Measurements from ENCODE around the gene RSPH6A.
A peak's percentile ranks its signal among the peaks of the same experiment; 100 is the strongest.

Gene RSPH6A

GRCh38 chr19:45779231-45780145 is 35.6 kb downstream of the RSPH6A start:
- DNase-seq = peak; percentile 87

- no peak for DNase-seq
Measured at GRCh38 chr19:45778010-45778661, 37.0 kb downstream of the RSPH6A start.

- DNase-seq = no peak
Measured at GRCh38 chr19:45777395-45777961, 37.6 kb downstream of the RSPH6A start.

- no peak for DNase-seq
Measured at GRCh38 chr19:45774765-45775164, 40.3 kb downstream of the RSPH6A start.

- DNase-seq = no peak
Measured at GRCh38 chr19:45773384-45773783, 41.7 kb downstream of the RSPH6A start.

GRCh38 chr19:45772912-45773311 is 42.2 kb downstream of the RSPH6A start:
- no peak for DNase-seq

- no peak for DNase-seq
Measured at GRCh38 chr19:45772130-45772840, 42.8 kb downstream of the RSPH6A start.

GRCh38 chr19:45771311-45771933 is 43.7 kb downstream of the RSPH6A start:
- no peak for DNase-seq

- peak; percentile 90 for DNase-seq
Measured at GRCh38 chr19:45770192-45771101, 44.7 kb downstream of the RSPH6A start.

GRCh38 chr19:45769821-45770191 is 45.3 kb downstream of the RSPH6A start:
- peak; percentile 50 for DNase-seq

GRCh38 chr19:45768984-45769782 is 45.9 kb downstream of the RSPH6A start, which contains the start of gene SIX5:
Gene SIX5 (minus strand): TSS chr19:45769252. CDS start chr19:45768844, 408 bp downstream.
- peak; percentile 94 for DNase-seq

GRCh38 chr19:45768655-45768983 is 46.5 kb downstream of the RSPH6A start:
- peak; percentile 45 for DNase-seq

- DNase-seq = no peak
Measured at GRCh38 chr19:45767881-45768654, 47.0 kb downstream of the RSPH6A start.

GRCh38 chr19:45767410-45767880 is 47.7 kb downstream of the RSPH6A start:
- DNase-seq = no peak

GRCh38 chr19:45766869-45767346 is 48.2 kb downstream of the RSPH6A start:
- DNase-seq = no peak

GRCh38 chr19:45766296-45766868 is 48.7 kb downstream of the RSPH6A start:
- no peak for DNase-seq

- DNase-seq = no peak
Measured at GRCh38 chr19:45765702-45766295, 49.3 kb downstream of the RSPH6A start.

- DNase-seq = no peak
Measured at GRCh38 chr19:45764945-45765701, 50.0 kb downstream of the RSPH6A start.

All from stimulated activated CD4-positive, alpha-beta T cell treated with anti-CD3 and anti-CD28 coated beads, Interleukin-4, amount 100 ng/mL, for 1 hour (primary cell).